Measurements from ENCODE around the gene MCUR1. TPM values are rescaled to one million over a fixed set of nuclear protein-coding genes. Genes with fewer than 3 reads are reported as not detected.

The MCUR1 gene
- total and polyA plus RNA-seq, 10 of the 15 experiments (the other 5 are each of a cell fraction or from before 2014, with no cell fraction given), result 4.4 to 43.9 (median 18.3) TPM

- TF ChIP-seq E4F1 (IDR thresholded peaks at IDR 0.05; ENCODE audit: borderline replicate concordance, partially characterized antibody) (no peak), SUZ12 (IDR thresholded peaks at IDR 0.05; ENCODE audit: unreplicated experiment) (no peak), MEF2B (IDR thresholded peaks at IDR 0.05; ENCODE audit: partially characterized antibody, poor library complexity, severe bottlenecking) (peak; percentile 13), RAD51 (IDR thresholded peaks at IDR 0.05) (no peak), IKZF2 (IDR thresholded peaks at IDR 0.05) (peak; percentile 47 to 64), NR2F1 (conservative IDR thresholded peaks at IDR 0.05) (0 out of 2 replicates have a peak, but pooled peaks have one; percentile 18), POLR2AphosphoS2 (IDR thresholded peaks at IDR 0.05; ENCODE audit: low read depth, low read length) (no peak), RUNX3 (IDR thresholded peaks at IDR 0.05; ENCODE audit: low read length) (peak; percentile 93), PML (IDR thresholded peaks at IDR 0.05; ENCODE audit: low read length) (no peak), GATAD2B (conservative IDR thresholded peaks at IDR 0.05; ENCODE audit: low read depth) (no peak), ZNF207 (IDR thresholded peaks at IDR 0.05; ENCODE audit: borderline replicate concordance) (no peak), PAX5 (IDR thresholded peaks at IDR 0.05; ENCODE audit: borderline replicate concordance, low read depth, low read length) (0 out of 2 replicates have a peak, but pooled peaks have one; percentile 24), NKRF (conservative IDR thresholded peaks at IDR 0.05) (no peak), RAD21 (IDR thresholded peaks at IDR 0.05; ENCODE audit: insufficient read depth, low read depth, low read length) (no peak), ZNF687 (IDR thresholded peaks at IDR 0.05) (no peak), BRCA1 (IDR thresholded peaks at IDR 0.05; ENCODE audit: low read depth, low read length) (no peak), TCF12 (IDR thresholded peaks at IDR 0.05; ENCODE audit: low read depth, low read length) (no peak), TCF7 (IDR thresholded peaks at IDR 0.05; ENCODE audit: borderline replicate concordance) (peak; percentile 70), ZNF217 (IDR thresholded peaks at IDR 0.05) (peak; percentile 75; the same call in 1 of the 2 replicates), NBN (IDR thresholded peaks at IDR 0.05) (no peak), CBX5 (IDR thresholded peaks at IDR 0.05; ENCODE audit: low read depth) (0 out of 2 replicates have a peak, but pooled peaks have one; percentile 19), BCL11A (IDR thresholded peaks at IDR 0.05; ENCODE audit: low read depth, low read length) (peak; percentile 45; the same call in 1 of the 2 replicates)
Measured at GRCh38 chr6:13763740-13764381, 50.5 kb downstream of the MCUR1 start (continued).

All from GM12878 (cell line).